Measurements from ENCODE around the gene FREY1. TPM values are rescaled to one million over a fixed set of nuclear protein-coding genes. Genes with fewer than 3 reads are reported as not detected.

The FREY1 gene
- total RNA-seq, 2 experiments from 2014 or later: 0.32 to 0.76 TPM

DNA sequence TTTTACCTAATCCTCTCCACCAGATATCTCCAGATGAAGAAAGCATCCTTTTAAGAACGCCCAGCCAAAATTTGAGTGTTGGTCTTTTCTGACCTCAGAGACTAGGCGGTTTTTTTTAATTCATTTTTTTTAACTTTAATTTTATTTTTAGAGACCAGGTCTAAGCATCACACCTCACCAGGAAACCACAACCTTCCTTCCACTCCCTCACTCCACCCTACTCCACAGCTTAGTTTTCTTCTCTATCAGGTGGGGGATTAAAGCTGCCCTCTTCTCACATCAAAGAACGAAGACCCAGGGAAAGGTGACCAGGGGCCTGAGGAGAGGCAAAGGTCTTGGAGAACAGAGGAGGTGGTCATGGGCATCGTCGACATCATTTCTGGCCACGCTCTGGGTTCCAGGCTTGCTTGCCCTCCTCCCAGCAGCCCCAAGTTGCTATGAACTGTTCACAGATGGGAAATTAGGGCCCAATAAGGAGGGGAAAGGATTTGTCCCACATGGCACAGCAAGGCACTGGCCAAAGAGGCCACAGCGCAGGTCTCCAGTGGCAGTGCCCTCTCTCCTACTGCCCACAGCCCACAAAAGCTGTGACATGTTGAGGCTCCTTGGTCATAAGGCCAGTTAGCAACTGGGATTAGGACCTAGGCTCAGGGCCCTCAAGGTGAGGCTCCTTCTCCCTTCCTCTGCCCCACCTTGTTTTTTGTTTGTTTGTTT, 12.0 kb upstream of the FREY1 start:
- Mint-ChIP-seq H3K4me3 (peak overlapping the region; percentile 88), H3K9me3 (no peaks in the 10 kb centered on the region), H3K4me1 (ENCODE audit: low read depth) (peaks cover 30% of the 10 kb centered on the region), H3K27me3 (ENCODE audit: low read depth) (peaks cover 10% of the 10 kb centered on the region), H3K27ac (peak overlapping the region; percentile 76), H3K36me3 (ENCODE audit: low read depth) (peaks cover 1% of the 10 kb centered on the region)
- intact Hi-C loops (cut with micrococcal nuclease): loop anchor here (1.0 to 10.0 kb wide), 9 partner anchors 72 to 1848 kb away; partner anchors contain the start of genes ATG13, CRY2, DDB2 and FNBP4
- CTCF ChIA-PET: interaction anchor here (1.0 to 1.3 kb wide), 2 partner anchors 46 to 148 kb away, joined by 3 to 6 read pairs; no protein-coding TSS in a partner anchor
- no peak for DNase-seq

DNA sequence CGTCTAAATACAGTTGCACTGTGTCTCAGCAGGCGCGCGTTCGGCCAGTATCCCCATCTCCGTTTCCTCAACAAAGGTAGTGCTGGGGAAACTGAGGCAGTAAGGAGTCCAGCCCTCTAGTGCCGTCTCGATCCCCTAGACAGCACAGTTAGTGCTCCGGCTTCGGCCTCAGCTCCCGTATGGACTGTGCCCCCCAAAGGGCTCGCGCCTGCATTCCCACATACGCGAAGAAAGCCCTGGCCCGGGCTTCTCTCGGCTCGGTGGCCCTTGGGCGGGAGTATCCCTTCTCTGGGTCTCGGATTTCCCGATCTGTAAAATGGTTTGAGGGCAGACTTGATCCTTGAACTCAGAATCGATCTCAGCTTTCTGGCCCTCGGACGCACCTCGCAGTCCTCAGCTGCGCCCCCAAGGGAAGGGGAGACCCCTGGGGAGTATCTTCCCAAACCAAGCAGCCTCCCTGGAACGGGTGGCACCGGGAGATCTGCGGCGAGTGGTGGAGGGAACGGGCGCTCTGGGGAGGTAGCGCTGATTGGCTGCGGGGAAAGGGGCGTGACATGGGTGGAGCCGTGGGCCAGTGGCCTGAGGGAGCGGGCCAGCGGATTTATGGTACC, 11.4 kb upstream of the FREY1 start:
- no peaks in the 10 kb centered on the region for H3K9me3 Mint-ChIP-seq
- peaks cover 4% of the 10 kb centered on the region for H3K36me3 Mint-ChIP-seq (ENCODE audit: low read depth)
- H3K4me3 Mint-ChIP-seq: peak overlapping the region; percentile 88
- intact Hi-C loops (cut with micrococcal nuclease): loop anchor here (1.0 to 10.0 kb wide), 9 partner anchors 71 to 1849 kb away; partner anchors contain the start of genes ATG13, CRY2, DDB2 and FNBP4
- CTCF ChIA-PET: interaction anchor here (1.0 to 2.3 kb wide), 4 partner anchors 46 to 147 kb away, joined by 3 to 9 read pairs (median 6); no protein-coding TSS in a partner anchor
- peak overlapping the region; percentile 96 for H3K27ac Mint-ChIP-seq
- H3K4me1 Mint-ChIP-seq (ENCODE audit: low read depth): peaks cover 27% of the 10 kb centered on the region
- peak; percentile 71 for DNase-seq
- H3K27me3 Mint-ChIP-seq (ENCODE audit: low read depth): peaks cover 6% of the 10 kb centered on the region

DNA sequence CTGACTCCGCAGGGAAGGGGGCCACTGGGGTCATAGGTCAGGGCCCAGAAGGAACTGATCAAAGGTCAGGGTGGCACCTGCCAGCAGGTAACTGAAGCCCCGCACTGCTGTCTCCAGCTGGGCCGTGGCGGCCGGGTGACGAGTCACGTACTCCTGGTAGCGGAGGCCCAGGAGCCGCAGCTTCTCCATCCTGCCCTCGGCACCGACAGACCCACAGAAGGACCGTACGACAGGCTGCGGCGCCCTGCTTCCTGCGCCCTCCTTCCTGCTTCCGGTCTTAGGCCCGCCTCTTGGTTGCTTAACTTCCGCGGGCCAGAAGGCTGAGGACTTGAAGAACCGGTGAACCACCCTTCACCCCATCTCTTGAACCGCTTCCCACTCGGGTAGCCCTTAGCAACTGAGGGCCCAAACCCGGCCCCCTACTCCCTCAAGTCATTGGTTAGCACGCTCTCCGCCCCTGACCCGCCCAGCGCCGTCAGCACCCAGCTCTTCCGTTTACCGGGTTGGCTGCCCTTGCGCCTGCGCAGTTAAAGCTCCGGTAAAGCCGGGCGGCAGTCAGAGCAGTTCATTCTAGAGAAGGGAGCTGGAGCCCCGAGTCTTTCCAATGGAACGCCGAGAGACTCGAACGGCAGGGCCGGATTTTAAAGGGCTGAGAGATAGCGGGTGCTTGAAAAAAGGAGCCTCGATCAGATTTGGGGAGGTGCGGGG, 10.7 kb upstream of the FREY1 start, which contains the start of gene PEX16:
Gene PEX16, minus strand, starts transcription at position 255 of the 708 bp plus-strand sequence. Its CDS starts 66 bp downstream, at position 189.
- H3K36me3 Mint-ChIP-seq (ENCODE audit: low read depth): peaks cover 4% of the 10 kb centered on the region
- H3K4me1 Mint-ChIP-seq (ENCODE audit: low read depth): peaks cover 24% of the 10 kb centered on the region
- intact Hi-C loops (cut with micrococcal nuclease): loop anchor here (1.0 to 10.0 kb wide), 10 partner anchors 32 to 1850 kb away; partner anchors contain the start of genes ATG13, CRY2, DDB2 and FNBP4
- peaks cover 3% of the 10 kb centered on the region for H3K27me3 Mint-ChIP-seq (ENCODE audit: low read depth)
- H3K27ac Mint-ChIP-seq: peak within 1 kb of the TSS; percentile 96
- CTCF ChIA-PET: interaction anchor here (1.0 to 2.3 kb wide), 4 partner anchors 45 to 146 kb away, joined by 3 to 9 read pairs (median 6); no protein-coding TSS in a partner anchor
- H3K9me3 Mint-ChIP-seq: no peaks in the 10 kb centered on the region
- peak; percentile 96 for DNase-seq
- H3K4me3 Mint-ChIP-seq: peak within 1 kb of the TSS; percentile 88

DNA sequence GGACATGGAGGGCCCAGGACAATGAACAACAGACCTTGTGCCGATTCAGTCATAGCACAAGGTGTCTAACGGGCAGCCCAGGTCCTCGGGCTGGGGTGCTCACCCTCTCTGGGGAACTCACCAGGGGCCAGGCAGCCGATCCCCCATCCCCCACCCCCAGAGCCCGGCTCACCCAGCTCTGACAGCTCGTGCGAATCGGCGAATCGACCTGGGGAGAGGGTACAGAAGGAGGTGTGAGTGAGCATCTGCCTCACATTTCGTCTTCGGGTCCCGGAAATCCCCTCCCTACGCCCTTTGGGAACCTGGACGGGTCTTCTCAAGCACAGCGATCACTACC, 10.2 kb upstream of the FREY1 start:
- H3K4me1 Mint-ChIP-seq (ENCODE audit: low read depth): peaks cover 24% of the 10 kb centered on the region
- peaks cover 3% of the 10 kb centered on the region for H3K27me3 Mint-ChIP-seq (ENCODE audit: low read depth)
- DNase-seq: peak; percentile 37
- peaks cover 4% of the 10 kb centered on the region for H3K36me3 Mint-ChIP-seq (ENCODE audit: low read depth)
- peak overlapping the region; percentile 88 for H3K4me3 Mint-ChIP-seq
- CTCF ChIA-PET: interaction anchor here (1.2 to 2.3 kb wide), 3 partner anchors 44 to 89 kb away, joined by 3 to 9 read pairs (median 5); no protein-coding TSS in a partner anchor
- no peaks in the 10 kb centered on the region for H3K9me3 Mint-ChIP-seq
- peak overlapping the region; percentile 96 for H3K27ac Mint-ChIP-seq
- intact Hi-C loops (cut with micrococcal nuclease): loop anchor here (1.0 to 10.0 kb wide), 4 partner anchors 32 to 1850 kb away; partner anchors contain the start of genes DDB2, FNBP4, MAPK8IP1 and PRDM11

DNA sequence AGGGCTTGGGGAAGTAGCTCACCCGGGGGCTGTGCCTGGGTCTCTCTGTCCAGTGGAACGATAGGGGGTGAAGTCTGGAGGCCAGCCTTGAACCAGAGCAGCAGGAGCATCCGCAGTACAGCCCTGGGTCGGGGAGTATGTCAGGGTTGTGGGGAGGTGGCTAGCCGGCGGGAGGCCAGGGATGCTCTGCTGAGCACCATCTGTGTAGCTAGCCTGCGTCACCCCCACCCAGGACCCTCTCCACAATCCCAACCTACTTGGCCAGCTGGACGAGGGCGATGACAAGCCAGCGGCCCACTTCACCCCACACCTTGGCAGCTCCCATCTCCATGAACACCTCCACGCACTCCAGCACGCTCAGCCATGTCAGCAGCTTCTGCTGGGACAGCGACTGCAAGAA, 8.4 kb upstream of the FREY1 start:
- CTCF ChIA-PET: interaction anchor here (0.6 to 1.2 kb wide), 3 partner anchors 43 to 73 kb away, joined by 3 to 7 read pairs (median 3); no protein-coding TSS in a partner anchor
- Mint-ChIP-seq H3K36me3 (ENCODE audit: low read depth) (peaks cover 4% of the 10 kb centered on the region), H3K4me3 (no peak overlapping the region), H3K4me1 (ENCODE audit: low read depth) (peaks cover 22% of the 10 kb centered on the region), H3K9me3 (no peaks in the 10 kb centered on the region), H3K27me3 (ENCODE audit: low read depth) (no peaks in the 10 kb centered on the region), H3K27ac (no peak overlapping the region)
- intact Hi-C loops (cut with micrococcal nuclease): loop anchor here (5.0 to 10.0 kb wide), 3 partner anchors 768 to 1852 kb away; partner anchors contain the start of genes DDB2, FNBP4 and PRDM11
- no peak for DNase-seq

DNA sequence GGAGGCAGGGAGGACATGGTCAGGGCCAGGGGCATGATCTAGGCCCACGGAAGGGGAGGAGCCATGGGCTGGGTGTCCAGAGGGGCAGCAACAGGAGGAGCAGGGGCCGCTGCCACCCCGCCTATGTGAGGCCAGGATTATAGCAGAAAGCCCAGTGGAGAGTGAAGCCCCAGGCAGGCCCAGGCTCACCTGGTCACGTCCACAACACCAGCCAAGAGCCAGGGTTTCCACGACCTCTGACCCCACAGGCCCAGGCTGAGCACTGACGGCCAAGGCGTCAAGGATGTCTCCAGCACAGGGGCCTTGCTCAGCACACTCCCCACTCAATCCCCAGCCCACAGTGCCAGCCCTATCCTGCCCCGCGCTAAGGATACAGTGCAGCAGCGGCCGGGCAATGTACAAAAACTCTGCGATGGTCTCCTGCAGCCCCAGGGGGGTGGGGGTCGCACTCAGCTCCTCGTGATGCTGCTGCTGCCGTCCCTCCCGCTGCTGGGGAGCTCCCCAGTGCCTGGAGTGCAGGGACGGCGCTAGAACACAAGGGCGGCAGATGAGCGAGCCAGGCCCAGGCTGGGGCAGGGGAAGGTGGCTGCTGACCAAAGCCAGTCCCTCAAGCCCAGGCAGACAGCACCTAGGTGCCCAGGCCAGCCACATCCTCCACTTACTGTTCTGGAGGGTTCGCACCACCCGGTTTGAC, 7.0 kb upstream of the FREY1 start:
- intact Hi-C loops (cut with micrococcal nuclease): loop anchor here (10.0 kb wide), 1 partner anchor 1301 kb away; the partner anchor contains the start of gene DDB2
- CTCF ChIA-PET: no interaction called here

DNA sequence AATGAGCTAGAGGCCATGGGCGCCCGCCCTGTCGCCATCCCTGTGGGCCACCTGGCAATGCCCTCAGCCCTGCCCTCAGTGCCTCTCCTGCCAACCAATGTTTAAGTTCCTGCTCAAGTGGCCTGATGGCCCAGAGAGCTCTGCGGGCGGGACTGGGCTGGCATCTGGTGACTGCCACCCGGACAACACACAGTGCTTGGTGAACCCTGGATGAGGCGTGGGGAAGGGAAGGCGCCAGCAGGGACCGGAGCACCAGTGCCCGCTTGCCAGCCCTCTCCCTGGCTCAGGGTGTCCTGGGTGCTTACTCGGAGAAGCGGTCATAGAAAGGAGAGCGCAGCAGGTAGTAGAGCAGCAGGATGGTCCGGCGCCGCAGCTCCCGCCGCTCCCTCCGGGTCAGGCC, 6.4 kb upstream of the FREY1 start:
- intact Hi-C loops (cut with micrococcal nuclease): loop anchor here (10.0 kb wide), 1 partner anchor 1301 kb away; the partner anchor contains the start of gene DDB2
- Mint-ChIP-seq H3K27me3 (ENCODE audit: low read depth) (no peaks in the 10 kb centered on the region), H3K4me1 (ENCODE audit: low read depth) (peaks cover 15% of the 10 kb centered on the region), H3K9me3 (no peaks in the 10 kb centered on the region), H3K27ac (no peak overlapping the region), H3K36me3 (ENCODE audit: low read depth) (peaks cover 4% of the 10 kb centered on the region), H3K4me3 (no peak overlapping the region)
- DNase-seq: no peak
- CTCF ChIA-PET: no interaction called here

More for the DNA sequence above, 7.0 kb upstream of the FREY1 start:
- H3K4me1 Mint-ChIP-seq (ENCODE audit: low read depth): peaks cover 18% of the 10 kb centered on the region
- no peak for DNase-seq
- no peaks in the 10 kb centered on the region for H3K9me3 Mint-ChIP-seq
- H3K27ac Mint-ChIP-seq: no peak overlapping the region
- H3K27me3 Mint-ChIP-seq (ENCODE audit: low read depth): no peaks in the 10 kb centered on the region
- no peak overlapping the region for H3K4me3 Mint-ChIP-seq
- peaks cover 4% of the 10 kb centered on the region for H3K36me3 Mint-ChIP-seq (ENCODE audit: low read depth)

DNA sequence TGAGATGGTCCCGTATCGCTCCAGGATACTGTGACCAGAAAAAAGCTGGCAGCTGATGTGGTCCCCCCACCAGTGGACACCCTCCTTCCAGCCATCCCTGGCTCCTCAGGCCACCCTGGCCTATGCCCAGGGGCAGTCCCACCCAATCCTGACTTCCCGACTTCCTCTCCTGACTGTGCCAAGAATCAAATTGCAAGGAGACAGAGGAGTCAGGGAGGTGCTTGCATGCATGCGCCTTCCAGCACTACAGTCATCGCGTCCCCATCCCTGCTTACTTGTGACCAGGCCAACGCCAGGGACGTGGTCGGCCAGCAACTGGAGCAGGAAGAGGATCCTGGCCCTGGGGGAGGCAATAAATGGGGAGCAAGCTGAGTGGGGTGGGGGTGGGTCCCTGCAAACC, 3.6 kb upstream of the FREY1 start:
- Mint-ChIP-seq H3K27me3 (ENCODE audit: low read depth) (no peaks in the 10 kb centered on the region), H3K4me1 (ENCODE audit: low read depth) (peaks cover 6% of the 10 kb centered on the region), H3K4me3 (no peak overlapping the region), H3K36me3 (ENCODE audit: low read depth) (peaks cover 4% of the 10 kb centered on the region), H3K9me3 (no peaks in the 10 kb centered on the region), H3K27ac (no peak overlapping the region)
- intact Hi-C loops (cut with micrococcal nuclease): loop anchor here (10.0 kb wide), 1 partner anchor 1304 kb away; the partner anchor contains the start of gene DDB2
- CTCF ChIA-PET: no interaction called here
- DNase-seq: no peak

DNA sequence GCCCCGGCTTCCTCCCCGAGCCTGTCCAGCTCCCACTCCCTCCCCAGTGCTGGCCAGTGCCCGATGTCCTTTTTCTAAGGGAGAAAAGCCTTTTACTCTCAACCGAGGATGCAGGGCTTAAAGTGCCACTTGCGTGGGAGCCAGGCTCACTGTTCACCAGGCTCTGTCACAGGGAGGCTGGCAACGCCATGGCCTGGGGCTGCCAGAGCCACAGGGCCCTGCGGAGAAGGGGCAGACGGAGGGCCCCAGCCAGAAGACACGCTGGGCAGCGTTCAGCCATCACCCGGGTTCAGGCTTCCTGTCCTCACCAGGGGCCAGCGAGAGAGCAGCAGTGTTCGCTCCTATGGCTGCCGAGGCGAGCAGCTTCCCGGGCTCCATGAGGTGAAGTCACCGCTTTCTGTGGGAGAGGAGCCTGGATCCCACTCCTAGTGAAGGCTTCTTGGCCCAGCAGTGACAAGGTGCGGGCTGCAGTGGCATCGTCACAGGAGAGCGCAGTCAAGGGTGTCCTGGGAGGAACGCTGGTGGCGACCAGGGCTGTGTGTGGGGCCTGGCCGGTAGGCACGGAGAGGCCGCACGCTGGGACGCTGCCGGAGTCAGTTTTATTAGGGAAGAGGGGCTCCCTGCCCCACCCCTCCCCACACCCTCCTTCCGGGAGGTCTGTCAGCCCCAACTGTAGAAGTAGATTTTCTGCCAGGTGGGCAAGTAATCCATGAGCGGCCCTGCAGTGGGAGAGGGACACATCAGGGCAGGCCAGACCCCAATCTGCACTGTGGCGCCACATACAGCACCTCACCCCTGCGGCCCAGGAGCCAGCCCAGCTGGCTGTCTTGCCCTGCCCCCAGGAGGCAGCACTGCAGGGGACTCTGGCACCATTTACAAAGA, 2.8 kb upstream of the FREY1 start:
- peaks cover 4% of the 10 kb centered on the region for H3K36me3 Mint-ChIP-seq (ENCODE audit: low read depth)
- no peak overlapping the region for H3K27ac Mint-ChIP-seq
- CTCF ChIA-PET: no interaction called here
- no peaks in the 10 kb centered on the region for H3K9me3 Mint-ChIP-seq
- H3K27me3 Mint-ChIP-seq (ENCODE audit: low read depth): no peaks in the 10 kb centered on the region
- intact Hi-C loops (cut with micrococcal nuclease): loop anchor here (10.0 kb wide), 1 partner anchor 1305 kb away; the partner anchor contains the start of gene DDB2
- peaks cover 8% of the 10 kb centered on the region for H3K4me1 Mint-ChIP-seq (ENCODE audit: low read depth)
- DNase-seq: no peak
- no peak overlapping the region for H3K4me3 Mint-ChIP-seq

DNA sequence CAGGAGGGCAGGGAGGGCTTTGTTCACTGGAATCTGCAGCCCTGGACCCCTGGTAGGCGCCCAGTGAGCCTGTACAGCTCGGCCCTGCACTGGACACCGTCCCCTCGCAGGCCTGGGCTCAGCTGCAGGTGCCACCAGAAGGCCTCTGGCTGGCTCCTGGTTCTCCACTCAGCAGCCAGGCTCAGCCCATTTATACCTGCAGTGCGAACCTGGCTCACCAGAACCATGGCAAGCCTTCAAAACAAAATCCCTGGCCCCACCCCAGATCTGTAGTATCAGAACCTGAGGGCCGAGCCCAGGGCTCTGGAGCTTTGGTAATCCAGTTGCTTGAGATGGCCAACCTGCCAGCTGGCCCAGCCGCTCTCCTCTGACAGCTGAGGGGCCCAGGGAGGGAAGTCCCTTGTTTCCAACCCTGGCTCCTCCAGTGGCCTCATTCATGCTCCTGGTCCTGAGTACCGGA, 870 bp upstream of the FREY1 start:
- H3K27ac Mint-ChIP-seq: no peak overlapping the region
- CTCF ChIA-PET: no interaction called here

More for the DNA sequence above, 870 bp upstream of the FREY1 start:
- H3K27me3 Mint-ChIP-seq (ENCODE audit: low read depth): no peaks in the 10 kb centered on the region
- H3K9me3 Mint-ChIP-seq: no peaks in the 10 kb centered on the region
- no peaks in the 10 kb centered on the region for H3K36me3 Mint-ChIP-seq (ENCODE audit: low read depth)
- H3K4me3 Mint-ChIP-seq: no peak overlapping the region
- peaks cover 6% of the 10 kb centered on the region for H3K4me1 Mint-ChIP-seq (ENCODE audit: low read depth)
- no peak for DNase-seq
- intact Hi-C loops (cut with micrococcal nuclease): no loop called here
